Measurements from ENCODE around the gene IPCEF1.
A peak's percentile ranks its signal among the peaks of the same experiment; 100 is the strongest.

The IPCEF1 gene

DNA sequence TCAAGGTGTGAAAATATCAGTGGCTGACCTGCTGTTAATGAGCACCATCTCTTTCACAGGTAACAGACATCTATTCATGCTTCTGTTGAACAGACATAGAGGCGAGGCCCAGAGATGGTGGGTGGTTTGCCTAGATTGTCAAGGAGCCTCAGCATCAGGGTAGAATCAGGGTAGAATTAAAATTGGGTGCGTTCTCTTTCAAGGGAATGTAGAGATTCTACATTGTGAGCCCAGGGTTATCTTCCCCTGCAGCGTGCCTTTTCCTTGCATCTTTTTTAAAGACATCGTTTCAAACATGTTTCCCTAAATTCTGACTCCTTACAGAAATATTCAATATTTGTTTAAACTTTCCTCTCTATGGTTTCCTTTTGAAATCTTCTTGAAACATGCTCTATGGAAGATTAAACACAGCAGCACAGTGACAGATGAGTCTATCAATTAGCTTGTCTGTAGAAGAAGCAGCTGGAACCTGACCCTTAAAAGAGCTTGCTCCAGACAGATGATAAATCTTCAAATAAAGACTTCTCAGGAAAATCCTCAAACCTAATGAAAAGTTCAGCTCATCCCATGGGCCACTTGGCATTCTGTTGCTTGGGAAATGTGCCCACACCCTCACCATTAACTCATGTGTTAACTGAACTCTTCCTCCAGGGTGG is 119.8 kb downstream of the IPCEF1 start:
- no peak for DNase-seq
- in situ Hi-C loops (cut with MboI; ENCODE audit: low pct_unique_long_range_greater_than_20kb, low sequenced_read_pairs), result no loop called here

GRCh38 chr6:154234019-154234772 is 122.4 kb downstream of the IPCEF1 start:
- peak; percentile 40 for DNase-seq
- in situ Hi-C loops (cut with MboI; ENCODE audit: low pct_unique_long_range_greater_than_20kb, low sequenced_read_pairs), result no loop called here

DNA sequence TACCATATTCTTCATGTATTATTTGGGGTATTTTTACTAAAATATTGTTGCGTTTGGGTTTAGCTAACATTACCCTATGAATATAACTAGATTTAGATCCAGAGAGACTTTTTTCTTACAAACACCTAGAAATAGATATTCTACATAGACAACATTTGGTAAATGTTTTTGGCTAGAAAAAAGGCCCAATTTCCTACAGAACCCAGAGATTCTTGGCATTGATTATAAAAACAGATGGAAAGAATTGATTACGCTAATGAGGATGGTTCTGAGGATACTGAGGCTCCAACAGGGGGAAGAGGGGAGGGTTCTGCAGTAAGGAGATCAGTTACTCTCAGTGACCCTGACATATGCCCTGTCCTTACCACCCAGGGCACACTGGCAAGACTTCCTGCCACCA is 123.2 kb downstream of the IPCEF1 start:
- no peak for DNase-seq
- in situ Hi-C loops (cut with MboI; ENCODE audit: low pct_unique_long_range_greater_than_20kb, low sequenced_read_pairs), result no loop called here

GRCh38 chr6:154232013-154232910 is 124.3 kb downstream of the IPCEF1 start:
- DNase-seq, result no peak
- in situ Hi-C loops (cut with MboI; ENCODE audit: low pct_unique_long_range_greater_than_20kb, low sequenced_read_pairs), result no loop called here

DNA sequence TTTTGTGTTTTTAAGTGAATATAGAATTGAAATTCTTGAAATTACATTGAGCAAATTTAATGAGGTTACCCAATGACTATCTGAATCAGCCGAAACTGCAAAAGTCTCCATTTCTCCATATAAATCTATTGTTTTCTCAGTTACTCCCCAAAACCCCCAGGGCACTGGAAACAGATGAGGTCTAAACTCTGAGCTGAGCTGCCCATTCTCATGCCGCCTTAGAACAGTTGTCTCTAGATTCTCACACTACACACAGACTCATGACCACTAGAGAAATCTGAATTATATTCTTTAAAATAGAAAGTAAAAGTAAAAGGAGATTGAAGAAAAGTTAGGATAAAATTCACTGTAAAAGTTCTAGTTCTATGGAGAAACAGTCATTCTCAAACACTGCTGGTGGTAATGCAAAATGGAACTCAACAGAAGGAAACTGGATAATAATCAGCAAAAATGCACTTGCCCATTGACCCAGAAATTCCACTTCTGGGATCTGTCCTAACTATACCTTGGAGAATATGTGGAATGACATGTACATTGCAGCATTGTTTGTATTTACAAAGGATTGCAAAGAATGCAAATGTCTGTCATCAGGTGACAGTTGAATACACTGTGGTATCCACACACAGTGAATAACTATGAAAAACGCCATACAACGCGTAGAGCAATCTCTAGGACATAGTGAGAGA is 125.5 kb downstream of the IPCEF1 start:
- DNase-seq, result no peak
- in situ Hi-C loops (cut with MboI; ENCODE audit: low pct_unique_long_range_greater_than_20kb, low sequenced_read_pairs), result no loop called here

DNA sequence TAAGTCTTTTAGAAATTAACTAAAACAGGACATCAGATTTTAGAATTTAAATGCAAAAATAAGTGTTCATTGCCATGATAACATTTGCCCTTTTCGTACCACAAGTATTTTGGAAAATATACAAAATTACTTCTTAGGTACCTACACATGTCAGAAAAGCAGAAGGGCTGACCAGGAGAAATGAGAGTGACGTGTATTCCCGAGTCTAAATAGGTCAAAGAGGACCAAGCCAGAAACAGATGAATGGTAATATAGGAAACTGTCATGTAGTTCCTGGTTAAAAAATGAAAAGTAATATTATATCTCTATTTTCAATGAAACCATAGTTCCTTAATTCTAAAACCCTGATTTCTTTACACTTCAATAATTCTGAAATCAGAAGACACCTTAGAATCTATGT is 126.2 kb downstream of the IPCEF1 start:
- in situ Hi-C loops (cut with MboI; ENCODE audit: low pct_unique_long_range_greater_than_20kb, low sequenced_read_pairs), result no loop called here

GRCh38 chr6:154229786-154230185 is 126.8 kb downstream of the IPCEF1 start:
- in situ Hi-C loops (cut with MboI; ENCODE audit: low pct_unique_long_range_greater_than_20kb, low sequenced_read_pairs), result no loop called here
- DNase-seq, result no peak

More for the DNA sequence above, 126.2 kb downstream of the IPCEF1 start:
- DNase-seq, result no peak

GRCh38 chr6:154228521-154228905 is 128.1 kb downstream of the IPCEF1 start:
- in situ Hi-C loops (cut with MboI; ENCODE audit: low pct_unique_long_range_greater_than_20kb, low sequenced_read_pairs), result no loop called here
- no peak for DNase-seq

- in situ Hi-C loops (cut with MboI; ENCODE audit: low pct_unique_long_range_greater_than_20kb, low sequenced_read_pairs), result no loop called here
- DNase-seq, result no peak
Measured at GRCh38 chr6:154227862-154228520, 128.6 kb downstream of the IPCEF1 start.

- no peak for DNase-seq
- in situ Hi-C loops (cut with MboI; ENCODE audit: low pct_unique_long_range_greater_than_20kb, low sequenced_read_pairs), result no loop called here
Measured at GRCh38 chr6:154226461-154226860, 130.1 kb downstream of the IPCEF1 start.

DNA sequence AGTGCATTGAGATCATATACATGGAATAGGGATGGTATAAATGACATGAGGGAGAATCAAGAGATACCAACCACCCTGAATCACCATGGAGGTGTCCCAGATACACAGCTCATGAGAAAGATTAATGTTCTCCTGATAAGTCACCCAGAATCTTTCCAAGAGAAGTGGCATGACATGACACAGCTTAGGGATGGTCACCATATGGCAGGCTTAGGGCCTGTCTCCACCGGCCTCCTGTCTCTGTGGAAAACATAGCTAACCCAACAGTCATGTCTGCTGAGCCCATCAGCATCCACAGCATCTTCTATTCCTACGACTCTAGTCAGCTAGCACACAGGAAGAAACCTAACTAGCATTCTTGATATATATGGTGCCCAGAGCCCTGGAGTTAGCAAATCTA is 133.3 kb downstream of the IPCEF1 start:
- in situ Hi-C loops (cut with MboI; ENCODE audit: low pct_unique_long_range_greater_than_20kb, low sequenced_read_pairs), result no loop called here
- no peak for DNase-seq

- in situ Hi-C loops (cut with MboI; ENCODE audit: low pct_unique_long_range_greater_than_20kb, low sequenced_read_pairs), result no loop called here
- no peak for DNase-seq
Measured at GRCh38 chr6:154222716-154223115, 133.9 kb downstream of the IPCEF1 start.

DNA sequence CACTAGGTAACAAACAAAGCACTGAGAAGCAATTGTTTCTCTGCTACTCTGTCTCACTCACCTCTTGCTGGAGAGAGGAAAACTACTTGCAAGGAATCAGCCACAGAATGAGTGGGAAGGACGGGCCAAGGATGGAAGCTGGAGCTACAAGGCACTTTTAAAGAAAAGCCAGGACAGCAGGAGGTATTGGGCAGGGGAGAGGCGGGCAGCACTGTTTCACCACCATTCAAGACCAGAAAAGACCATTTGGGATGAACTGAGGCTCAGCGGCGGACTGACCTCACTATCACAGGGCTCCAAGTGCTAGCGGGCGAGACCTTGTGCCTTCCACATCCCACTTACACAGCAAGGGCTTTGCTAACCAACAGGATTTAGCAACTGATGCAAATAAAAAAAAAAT is 137.4 kb downstream of the IPCEF1 start:
- no peak for DNase-seq
- in situ Hi-C loops (cut with MboI; ENCODE audit: low pct_unique_long_range_greater_than_20kb, low sequenced_read_pairs), result no loop called here

DNA sequence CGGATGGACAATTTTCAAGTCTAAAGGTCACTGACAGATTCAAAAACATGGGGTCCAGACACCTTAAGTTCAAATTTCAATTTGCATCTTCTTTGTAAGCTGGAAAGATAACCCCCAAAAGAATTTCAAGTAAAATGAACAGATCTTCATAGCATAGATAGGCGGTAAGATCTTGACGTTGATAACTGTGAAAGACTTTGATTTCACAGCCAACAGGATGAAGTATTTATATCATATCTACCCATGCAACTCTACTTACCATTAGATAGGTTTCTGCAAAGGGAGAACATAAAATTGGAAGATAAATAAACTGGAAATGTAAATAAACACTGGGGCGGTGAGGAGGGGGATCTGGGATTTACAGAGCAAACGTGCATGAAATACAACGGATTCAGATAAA is 137.8 kb downstream of the IPCEF1 start:
- in situ Hi-C loops (cut with MboI; ENCODE audit: low pct_unique_long_range_greater_than_20kb, low sequenced_read_pairs), result no loop called here
- DNase-seq, result no peak

DNA sequence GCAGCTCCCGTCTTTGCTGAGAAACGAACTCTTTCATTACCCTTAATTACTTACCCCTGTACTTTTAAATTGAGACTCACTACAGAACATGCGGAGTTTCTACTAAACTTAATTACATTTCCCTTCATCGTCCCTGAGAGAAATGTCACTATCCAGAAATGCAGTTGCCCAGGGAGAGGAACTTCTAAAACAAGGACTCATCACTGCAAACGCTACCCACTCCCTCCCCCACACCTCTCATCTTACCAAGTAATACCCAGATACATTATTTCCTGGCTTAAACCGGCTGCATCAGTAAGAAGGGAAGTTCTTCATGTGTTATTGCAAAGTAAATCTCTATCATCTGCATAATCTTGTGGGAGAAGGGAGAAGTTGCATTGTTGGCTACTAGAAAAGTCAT is 138.3 kb downstream of the IPCEF1 start:
- in situ Hi-C loops (cut with MboI; ENCODE audit: low pct_unique_long_range_greater_than_20kb, low sequenced_read_pairs), result no loop called here
- peak; percentile 77 for DNase-seq

DNA sequence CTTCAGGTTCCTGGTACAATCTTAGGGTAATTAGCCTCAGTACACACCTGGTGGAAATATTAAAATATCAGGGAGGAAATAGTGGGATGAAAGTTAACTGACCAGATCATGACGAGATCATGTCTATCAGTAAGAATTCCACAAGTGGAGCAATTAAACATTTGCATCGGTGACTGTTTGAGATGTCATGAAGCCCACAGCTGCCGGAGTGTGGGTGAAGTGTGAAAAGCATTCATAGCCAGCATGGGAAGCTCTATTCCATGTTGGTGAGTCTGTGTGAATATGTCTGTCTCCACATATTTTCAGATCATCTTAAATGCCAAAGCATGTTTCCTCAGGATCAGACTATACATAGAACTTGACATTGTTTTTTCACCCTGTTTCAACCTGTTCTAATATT is 142.8 kb downstream of the IPCEF1 start:
- no peak for DNase-seq
- in situ Hi-C loops (cut with MboI; ENCODE audit: low pct_unique_long_range_greater_than_20kb, low sequenced_read_pairs), result no loop called here

- no peak for DNase-seq
- in situ Hi-C loops (cut with MboI; ENCODE audit: low pct_unique_long_range_greater_than_20kb, low sequenced_read_pairs), result no loop called here
Measured at GRCh38 chr6:154210678-154211077, 145.9 kb downstream of the IPCEF1 start.

- in situ Hi-C loops (cut with MboI; ENCODE audit: low pct_unique_long_range_greater_than_20kb, low sequenced_read_pairs), result no loop called here
Measured at GRCh38 chr6:154209555-154209954, 147.0 kb downstream of the IPCEF1 start.

DNA sequence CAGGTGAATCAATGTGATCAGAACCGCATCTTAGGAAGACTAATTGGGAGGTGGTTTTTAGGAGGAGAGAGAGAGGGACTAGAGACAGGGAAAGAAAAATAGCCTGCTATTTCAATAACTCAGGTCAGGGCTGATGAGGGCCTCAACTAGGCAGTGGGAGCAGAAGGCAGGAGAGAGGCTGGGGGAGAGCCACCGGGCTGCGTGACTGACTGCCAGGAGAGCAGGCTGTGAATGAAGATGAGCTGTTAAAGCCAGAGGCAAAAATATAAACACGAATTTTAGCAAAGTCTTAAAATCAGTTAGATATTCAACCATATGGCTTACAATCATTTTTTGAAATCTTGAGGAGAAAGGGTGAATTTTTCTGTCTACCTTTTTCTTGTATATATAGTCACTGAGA is 149.6 kb downstream of the IPCEF1 start:
- no peak for DNase-seq
- in situ Hi-C loops (cut with MboI; ENCODE audit: low pct_unique_long_range_greater_than_20kb, low sequenced_read_pairs), result no loop called here

More at GRCh38 chr6:154209555-154209954, 147.0 kb downstream of the IPCEF1 start:
- no peak for DNase-seq

Measured in KBM-7 (cell line).